ENCODE measurements around the gene SMCP.

SMCP gene

GRCh38 chr1:152878042-152878441 lies at the start of gene SMCP:
TSS of gene SMCP (plus strand) at chr1:152878322. CDS start at chr1:152884423, 6,101 bp downstream.
- no peak for DNase-seq (ENCODE audit: low spot score)

GRCh38 chr1:152836870-152837269 lies 41.3 kb upstream of the SMCP start:
- no peak for DNase-seq (ENCODE audit: low spot score)

- DNase-seq (ENCODE audit: low spot score) = no peak
Measured at GRCh38 chr1:152842556-152842955, 35.6 kb upstream of the SMCP start, which contains the start of gene LCE6A. TSS of gene LCE6A (plus strand) at chr1:152842856. CDS start at chr1:152843521, 665 bp downstream.

- no peak for DNase-seq (ENCODE audit: low spot score)
Measured at GRCh38 chr1:152855661-152856060, 22.5 kb upstream of the SMCP start.

- DNase-seq (ENCODE audit: low spot score) = no peak
Measured at GRCh38 chr1:152858062-152858461, 20.1 kb upstream of the SMCP start.

- no peak for DNase-seq (ENCODE audit: low spot score)
Measured at GRCh38 chr1:152859696-152860095, 18.4 kb upstream of the SMCP start, which contains the start of gene LCE7A. TSS of gene LCE7A (plus strand) at chr1:152859996. CDS start at chr1:152860698, 702 bp downstream.

- no peak for DNase-seq (ENCODE audit: low spot score)
Measured at GRCh38 chr1:152860129-152860528, 18.0 kb upstream of the SMCP start.

- DNase-seq (ENCODE audit: low spot score) = no peak
Measured at GRCh38 chr1:152861374-152861773, 16.7 kb upstream of the SMCP start.

- DNase-seq (ENCODE audit: low spot score) = no peak
Measured at GRCh38 chr1:152864443-152864842, 13.7 kb upstream of the SMCP start.

- no peak for DNase-seq (ENCODE audit: low spot score)
Measured at GRCh38 chr1:152866321-152866720, 11.8 kb upstream of the SMCP start.

GRCh38 chr1:152869808-152870419 lies 8.2 kb upstream of the SMCP start:
- DNase-seq (ENCODE audit: low spot score) = peak; percentile 50

- no peak for DNase-seq (ENCODE audit: low spot score)
Measured at GRCh38 chr1:152870831-152871730, 7.0 kb upstream of the SMCP start.

GRCh38 chr1:152871731-152872126 lies 6.4 kb upstream of the SMCP start:
- no peak for DNase-seq (ENCODE audit: low spot score)

GRCh38 chr1:152873495-152873894 lies 4.6 kb upstream of the SMCP start:
- DNase-seq (ENCODE audit: low spot score) = no peak

- DNase-seq (ENCODE audit: low spot score) = no peak
Measured at GRCh38 chr1:152876827-152877226, 1.3 kb upstream of the SMCP start.

- no peak for DNase-seq (ENCODE audit: low spot score)
Measured at GRCh38 chr1:152879559-152880198, 1.6 kb downstream of the SMCP start.

GRCh38 chr1:152880316-152880715 lies 2.2 kb downstream of the SMCP start:
- DNase-seq (ENCODE audit: low spot score) = no peak

- DNase-seq (ENCODE audit: low spot score) = no peak
Measured at GRCh38 chr1:152880907-152881306, 2.8 kb downstream of the SMCP start.

GRCh38 chr1:152884085-152884484 lies 6.0 kb downstream of the SMCP start:
- DNase-seq (ENCODE audit: low spot score) = no peak

GRCh38 chr1:152884506-152884905 lies 6.4 kb downstream of the SMCP start:
- DNase-seq (ENCODE audit: low spot score) = no peak

GRCh38 chr1:152884966-152885624 lies 7.0 kb downstream of the SMCP start:
- no peak for DNase-seq (ENCODE audit: low spot score)

- no peak for DNase-seq (ENCODE audit: low spot score)
Measured at GRCh38 chr1:152886085-152886484, 8.0 kb downstream of the SMCP start.

All from ecto neural progenitor cell (in vitro differentiated cells).